GM21576 (cell line): ENCODE measurements around the gene GPC6.
"Not testable (repeated sequence)": the region's sequence is repeated elsewhere in the genome, so short reads cannot be mapped to it uniquely, and the experiment has no call there.

Experiments
- ATAC-seq: cut with Tn5 transposase; IDR thresholded peaks from one replicate; pipeline ENCODE4 v1.9.1; 2021; ENCODE audit warnings: mild to moderate bottlenecking, moderate library complexity; ENCODE audit not compliant: unreplicated experiment

Gene GPC6

GRCh38 chr13:94181461-94182107 lies 955.0 kb downstream of the GPC6 start:
- no peak for ATAC-seq

DNA sequence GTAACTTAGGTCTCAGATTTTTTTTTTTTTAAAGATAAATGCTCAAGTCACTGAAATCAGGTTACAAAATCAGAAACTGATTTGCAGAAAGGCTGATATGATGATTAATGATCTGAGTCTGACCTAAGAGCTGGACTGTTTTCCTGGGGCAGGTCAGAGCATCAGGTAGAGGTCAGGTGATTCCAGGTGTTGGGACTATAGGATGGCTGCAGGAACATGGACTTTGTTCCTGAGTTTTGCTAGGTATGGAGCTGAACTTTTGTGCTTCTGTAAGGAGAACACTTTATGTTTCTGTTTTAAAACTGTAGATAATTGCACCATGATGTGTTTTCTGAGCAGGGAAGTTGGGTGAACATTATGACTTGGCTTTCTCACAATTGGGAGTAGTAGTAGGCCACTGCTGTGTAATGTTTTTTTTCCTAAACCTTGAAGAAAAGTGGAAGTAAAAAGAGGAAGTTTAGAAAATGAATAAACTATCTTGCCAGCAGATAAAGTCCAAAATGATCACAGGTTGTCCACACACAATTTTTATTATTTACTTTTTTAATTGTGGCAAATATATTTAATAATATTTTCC lies 955.7 kb downstream of the GPC6 start:
- no peak for ATAC-seq

DNA sequence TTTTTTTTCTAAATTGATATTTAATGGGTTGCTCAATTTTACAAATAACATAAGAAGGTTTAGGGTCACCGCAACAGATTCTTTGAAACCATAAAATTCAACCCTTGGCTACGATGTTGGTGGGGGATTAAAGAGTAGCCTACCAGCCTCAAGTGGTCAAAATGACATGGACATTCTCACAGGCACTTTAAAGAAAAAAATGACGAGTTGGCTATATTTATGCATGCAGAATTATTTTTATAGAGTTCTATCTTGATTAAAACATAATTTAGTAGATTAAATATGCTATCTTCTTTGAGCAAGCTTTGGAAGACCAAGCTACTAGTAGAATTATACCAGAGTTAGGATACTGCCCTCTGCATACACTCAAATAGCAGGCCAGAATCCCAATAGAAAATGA lies 959.9 kb downstream of the GPC6 start:
- no peak for ATAC-seq

DNA sequence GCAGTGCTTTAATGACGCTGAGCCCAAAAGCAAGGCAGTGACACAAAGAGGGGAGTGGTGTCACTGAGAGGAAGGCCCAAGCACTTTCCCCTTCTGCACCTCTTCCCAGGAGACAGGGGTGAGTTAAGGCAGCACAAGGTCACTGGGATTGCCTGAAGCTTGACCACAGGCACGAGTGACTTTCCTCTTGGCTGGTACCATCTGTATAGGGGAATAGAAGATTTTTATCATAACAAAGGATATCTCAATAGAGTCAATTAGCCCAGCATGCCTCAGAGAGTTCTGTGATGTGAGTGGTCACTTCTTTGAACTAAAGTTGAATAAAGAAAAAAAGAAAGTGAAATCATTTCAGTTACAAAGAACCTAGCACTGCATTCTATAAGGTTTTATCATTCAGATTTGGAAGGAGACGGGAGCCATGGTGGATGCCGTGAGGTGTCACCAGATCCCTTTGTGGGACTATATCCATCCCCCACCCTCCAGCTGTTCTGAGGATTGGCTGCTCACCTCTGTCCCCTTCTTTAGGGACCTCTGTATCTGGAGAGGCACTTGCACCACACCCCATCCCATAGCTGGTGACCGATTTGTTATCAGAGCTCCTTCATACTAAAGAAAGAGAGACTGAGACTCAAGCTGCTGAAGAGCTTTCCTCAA lies 961.7 kb downstream of the GPC6 start:
- ATAC-seq: no peak

DNA sequence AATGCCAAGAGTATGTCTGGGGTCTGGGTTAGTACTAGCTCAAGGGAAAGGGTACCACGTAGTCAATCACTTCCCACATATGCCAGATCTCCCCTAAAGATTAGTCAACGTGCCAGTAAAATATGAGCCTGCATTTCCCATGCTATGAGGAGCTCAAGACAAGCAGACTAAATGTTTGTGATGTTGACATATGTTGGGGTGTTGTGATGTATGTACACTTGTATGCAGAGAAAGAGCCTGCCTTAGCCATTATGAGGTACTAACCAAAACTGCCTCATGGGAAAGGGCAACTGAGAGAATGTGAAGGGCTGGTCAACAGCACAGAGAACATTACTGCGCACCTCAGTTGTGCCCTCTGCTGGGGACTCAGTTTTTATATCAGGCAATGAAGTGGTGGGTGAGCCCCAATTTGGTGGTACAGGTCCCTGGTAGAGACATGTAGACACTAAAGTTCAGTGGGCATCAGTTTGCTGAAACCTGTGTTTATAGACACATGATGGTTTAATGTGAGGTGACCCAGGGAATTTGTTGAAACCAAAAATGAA lies 965.9 kb downstream of the GPC6 start:
- ATAC-seq: no peak

- no peak for ATAC-seq
Measured at GRCh38 chr13:94195715-94196114, 969.1 kb downstream of the GPC6 start.

- ATAC-seq: no peak
Measured at GRCh38 chr13:94196413-94196812, 969.8 kb downstream of the GPC6 start.

DNA sequence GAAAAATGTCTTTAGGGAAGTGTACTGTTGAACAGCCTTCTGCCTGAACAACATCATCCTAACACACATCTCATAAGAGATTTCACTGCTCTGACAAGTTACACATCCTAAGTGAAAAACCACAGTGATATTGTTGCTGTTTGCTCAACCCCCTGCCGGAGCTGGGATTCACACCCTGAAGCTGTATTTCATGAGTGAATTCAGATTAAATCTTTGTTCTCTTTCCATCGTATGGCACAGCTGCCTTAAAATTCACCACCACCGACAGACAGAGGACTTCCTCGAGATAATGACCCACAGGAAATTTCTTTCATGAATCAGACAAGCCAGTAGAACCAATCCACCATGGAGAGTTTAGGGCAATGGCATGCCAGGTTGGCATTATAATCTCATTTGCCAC lies 972.1 kb downstream of the GPC6 start:
- ATAC-seq: no peak

DNA sequence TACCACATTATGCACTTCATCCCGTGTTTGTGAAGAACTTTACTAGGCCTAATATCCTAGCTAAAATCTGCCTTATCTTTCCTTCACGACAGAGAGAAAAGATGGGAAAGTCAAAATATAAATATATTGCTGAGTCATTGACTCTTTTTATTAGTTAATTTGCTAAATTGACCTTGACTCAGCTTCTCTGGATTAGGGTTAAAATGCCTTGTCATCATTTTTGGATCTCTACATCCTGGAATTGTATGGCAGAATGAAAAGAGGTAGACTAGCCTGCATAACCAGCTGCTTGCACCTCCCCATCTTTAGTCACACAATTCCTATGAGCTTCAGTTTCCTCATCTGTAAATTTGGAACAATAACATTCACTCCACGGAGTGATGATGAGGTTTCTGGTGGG lies 972.5 kb downstream of the GPC6 start:
- no peak for ATAC-seq

DNA sequence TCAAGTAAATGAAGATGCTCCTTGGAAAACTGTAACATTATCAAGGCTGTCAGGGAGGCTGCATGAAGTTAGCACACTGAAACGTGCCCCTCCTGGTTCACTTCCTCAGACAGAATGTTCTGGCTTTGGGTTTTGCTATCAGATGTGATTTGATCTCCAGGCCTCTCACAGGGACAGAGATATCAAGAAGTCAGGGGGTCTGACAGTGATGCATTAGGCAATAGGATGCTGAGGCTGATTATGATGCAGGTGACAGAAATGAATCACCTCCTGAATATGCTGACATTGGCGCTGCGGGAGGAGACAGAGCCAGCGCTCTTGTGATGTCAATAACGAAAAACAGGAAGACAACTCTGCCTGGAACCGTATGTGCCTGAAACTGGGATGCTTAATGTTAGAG lies 974.4 kb downstream of the GPC6 start:
- ATAC-seq: no peak

GRCh38 chr13:94204163-94204562 lies 977.6 kb downstream of the GPC6 start:
- ATAC-seq: no peak

GRCh38 chr13:94204946-94205345 lies 978.3 kb downstream of the GPC6 start:
- ATAC-seq: no peak

DNA sequence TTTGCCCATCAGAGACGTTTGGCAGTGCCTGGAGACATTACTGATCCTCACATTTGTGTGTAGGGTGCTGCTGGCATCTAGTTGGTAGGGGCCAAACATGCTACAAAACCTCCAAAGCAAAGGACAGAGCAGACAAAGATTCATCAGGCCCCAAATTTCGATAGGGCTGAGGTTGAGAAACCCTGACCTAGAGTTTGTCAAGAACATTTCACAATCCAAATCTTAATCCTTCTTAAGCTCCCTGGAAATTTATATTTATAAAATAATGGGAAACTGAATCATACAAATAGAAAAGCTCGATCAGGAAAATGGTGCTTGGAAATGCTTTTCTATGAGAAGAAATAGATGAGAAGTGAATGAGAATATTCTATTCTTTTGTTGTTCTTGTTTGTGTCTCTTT lies 979.3 kb downstream of the GPC6 start:
- ATAC-seq: no peak

DNA sequence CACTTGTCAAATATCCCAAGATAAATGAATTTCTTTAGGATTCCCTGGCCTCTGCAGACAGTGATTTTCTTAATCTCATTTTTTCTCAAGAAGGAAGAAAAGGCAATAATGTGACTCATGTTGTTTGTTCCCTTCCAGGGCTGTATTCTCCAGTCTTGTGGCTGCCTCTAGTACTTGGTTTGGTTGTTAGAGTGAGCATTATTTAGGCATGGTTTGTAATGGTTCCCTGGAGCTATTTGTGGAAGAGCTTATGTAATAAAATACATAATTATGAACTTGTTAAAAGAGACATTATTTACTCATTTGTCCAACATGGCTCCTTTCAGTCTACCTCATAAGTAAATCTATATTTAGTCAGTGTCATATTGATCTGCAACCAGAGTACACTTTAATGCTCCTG lies 982.5 kb downstream of the GPC6 start:
- no peak for ATAC-seq

DNA sequence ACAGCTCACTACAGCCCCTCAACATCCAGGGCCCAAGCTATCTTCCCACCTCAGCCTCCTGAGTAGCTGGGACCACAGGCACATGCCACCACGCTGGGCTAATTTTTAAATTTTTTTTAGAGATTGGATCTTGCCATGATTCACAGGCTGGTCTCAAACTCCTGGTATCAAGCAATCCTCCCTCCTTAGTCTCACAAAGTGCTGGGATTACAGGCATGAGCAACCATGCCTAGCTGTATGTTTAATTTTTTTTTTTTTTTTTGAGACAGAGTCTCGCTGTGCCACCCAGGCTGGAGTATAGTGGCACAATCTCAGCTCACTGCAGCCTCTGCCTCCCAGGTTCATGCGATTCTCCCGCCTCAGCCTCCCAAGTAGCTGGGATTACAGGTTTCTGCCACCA lies 983.3 kb downstream of the GPC6 start:
- ATAC-seq: not testable (repeated sequence)

DNA sequence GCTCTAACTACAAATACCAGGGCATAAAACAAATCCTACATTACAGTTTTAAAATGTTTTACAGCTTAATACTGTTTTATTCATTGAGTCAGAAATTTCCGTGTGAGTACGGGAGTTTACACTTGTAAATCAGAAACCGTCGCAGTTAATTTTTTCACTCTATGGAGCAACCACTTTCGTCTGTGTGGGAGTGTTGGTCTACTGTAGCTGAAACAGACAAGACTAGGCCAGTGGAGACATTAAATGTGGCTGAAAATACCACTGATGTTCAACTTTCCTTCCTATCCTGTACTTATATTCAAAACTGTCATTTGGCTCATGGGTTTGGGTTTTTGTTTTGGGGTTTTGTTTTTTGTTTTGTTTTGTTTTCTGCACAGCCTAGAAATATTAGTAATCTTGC lies 984.2 kb downstream of the GPC6 start:
- peak; percentile 56 for ATAC-seq

DNA sequence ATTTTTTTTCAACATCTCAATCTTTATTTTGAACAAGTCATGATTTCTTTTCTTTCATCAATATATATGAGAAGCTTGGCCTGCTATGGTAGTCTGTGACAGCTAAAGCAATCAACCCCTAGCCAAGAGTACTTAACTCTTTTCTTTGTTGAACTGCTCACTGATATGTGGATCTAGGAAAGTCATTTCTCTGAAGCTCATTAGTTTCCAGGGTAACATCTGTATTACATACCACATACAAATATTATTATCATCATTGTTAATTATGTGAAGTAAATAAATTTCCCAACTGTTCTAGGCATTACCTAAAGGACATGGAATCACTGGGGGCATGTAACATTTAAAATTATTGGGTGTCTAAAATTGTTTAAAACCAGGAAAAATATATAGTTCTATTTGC lies 985.6 kb downstream of the GPC6 start:
- ATAC-seq: no peak

GRCh38 chr13:94214121-94214520 lies 987.5 kb downstream of the GPC6 start:
- ATAC-seq: no peak

DNA sequence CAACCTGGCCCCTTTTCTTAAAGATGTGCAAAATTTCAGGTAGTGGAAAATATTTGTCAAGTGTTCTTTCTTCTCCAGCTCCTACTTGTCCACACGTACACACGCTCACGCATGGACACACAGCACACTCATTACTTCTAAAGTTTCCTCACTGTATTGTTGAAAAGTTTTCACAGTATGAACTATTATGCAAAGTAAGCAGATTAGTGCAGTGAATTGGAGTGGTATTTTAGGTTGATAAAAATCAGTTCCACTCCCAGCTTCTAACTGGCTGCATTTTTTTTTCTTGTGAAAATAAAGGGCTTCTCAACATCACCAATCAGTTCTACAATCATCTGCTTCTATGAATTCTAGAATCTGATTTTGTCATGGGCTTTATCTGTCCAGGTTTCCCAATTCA lies 988.4 kb downstream of the GPC6 start:
- no peak for ATAC-seq

GRCh38 chr13:94216476-94216875 lies 989.9 kb downstream of the GPC6 start:
- no peak for ATAC-seq

- no peak for ATAC-seq
Measured at GRCh38 chr13:94217370-94217769, 990.8 kb downstream of the GPC6 start.

DNA sequence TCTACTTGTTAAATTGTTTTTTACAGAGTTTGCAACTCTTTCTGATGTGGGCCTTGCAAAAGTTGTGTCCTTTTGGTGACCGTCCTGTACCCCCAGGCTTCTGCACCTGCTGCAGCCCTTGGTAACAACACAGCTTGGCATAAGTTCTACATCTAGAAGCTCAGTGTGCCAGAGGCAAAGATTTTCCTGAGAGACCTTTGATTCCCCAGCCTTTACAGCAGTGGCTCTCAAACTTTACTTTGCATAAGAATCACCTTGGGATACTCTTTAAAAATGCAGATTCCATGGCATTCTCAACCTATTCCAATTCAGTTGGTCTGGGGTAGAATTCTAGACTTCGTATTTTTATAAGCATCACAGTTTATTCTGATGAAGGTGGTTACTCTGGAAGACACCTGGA lies 991.9 kb downstream of the GPC6 start:
- ATAC-seq: no peak
